PFSK-1 (cell line): ENCODE results near the gene FOXP3.

ENCODE experiments used
- FOXP2 ChIP-seq: optimal IDR thresholded peaks from 2 replicates; pipeline ENCODE3; 2011; ENCODE audit warnings: borderline replicate concordance, control low read depth, inconsistent platforms; ENCODE audit not compliant: insufficient read depth; ENCODE audit errors: extremely low read length, extremely low read depth
- POLR2AphosphoS5 ChIP-seq: IDR thresholded peaks from 2 replicates; pipeline ENCODE4 v1.6.1; 2012; ENCODE audit warnings: low read depth, mild to moderate bottlenecking, control low read depth, low read length, moderate library complexity
- SIN3A ChIP-seq: IDR thresholded peaks from 2 replicates; pipeline ENCODE4 v1.6.1; 2012; ENCODE audit warnings: mild to moderate bottlenecking, low read length, moderate library complexity, borderline replicate concordance; ENCODE audit not compliant: insufficient read depth
- TAF1 ChIP-seq: IDR thresholded peaks from 2 replicates; pipeline ENCODE4 v1.6.1; 2012; ENCODE audit warnings: low read length, control low read depth, borderline replicate concordance; ENCODE audit not compliant: insufficient read depth
- TF ChIP-seq, protein P1 (sequence below), 2 experiments: IDR thresholded peaks; 2 replicates each; pipeline versions ENCODE4 v1.6.1 to v1.8.0; 2011 to 2012; ENCODE audit warnings: low read depth in 2 of 2, low read length in 2 of 2, control low read depth in 1 of 2, inconsistent platforms in 1 of 2, mild to moderate bottlenecking in 1 of 2, moderate library complexity in 1 of 2; ENCODE audit not compliant: insufficient read depth in 1 of 2

DNA sequence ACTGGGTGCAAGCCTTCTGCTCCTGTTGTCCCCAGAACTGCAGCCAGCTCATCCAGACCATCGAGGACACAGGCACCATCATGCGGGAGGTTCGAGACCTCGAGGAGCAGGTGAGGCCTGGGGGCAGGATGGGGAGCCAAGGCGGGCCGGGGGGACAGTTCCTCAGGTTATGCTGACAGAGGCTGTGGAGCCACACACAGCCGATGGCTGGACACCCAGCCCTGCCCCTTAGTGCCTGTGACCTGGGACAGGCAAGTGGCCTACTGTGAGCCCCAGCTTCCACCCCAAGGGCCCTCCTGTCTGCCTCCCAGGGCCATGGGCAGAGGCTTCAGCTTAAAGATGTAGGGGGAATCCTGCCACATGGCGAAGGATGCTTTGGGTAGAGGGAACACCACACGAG lies 14.9 kb downstream of the FOXP3 start:
- TF ChIP-seq POLR2AphosphoS5 (no peak), SIN3A (no peak), TAF1 (no peak), FOXP2 (no peak)
- TF ChIP-seq, protein P1, sequence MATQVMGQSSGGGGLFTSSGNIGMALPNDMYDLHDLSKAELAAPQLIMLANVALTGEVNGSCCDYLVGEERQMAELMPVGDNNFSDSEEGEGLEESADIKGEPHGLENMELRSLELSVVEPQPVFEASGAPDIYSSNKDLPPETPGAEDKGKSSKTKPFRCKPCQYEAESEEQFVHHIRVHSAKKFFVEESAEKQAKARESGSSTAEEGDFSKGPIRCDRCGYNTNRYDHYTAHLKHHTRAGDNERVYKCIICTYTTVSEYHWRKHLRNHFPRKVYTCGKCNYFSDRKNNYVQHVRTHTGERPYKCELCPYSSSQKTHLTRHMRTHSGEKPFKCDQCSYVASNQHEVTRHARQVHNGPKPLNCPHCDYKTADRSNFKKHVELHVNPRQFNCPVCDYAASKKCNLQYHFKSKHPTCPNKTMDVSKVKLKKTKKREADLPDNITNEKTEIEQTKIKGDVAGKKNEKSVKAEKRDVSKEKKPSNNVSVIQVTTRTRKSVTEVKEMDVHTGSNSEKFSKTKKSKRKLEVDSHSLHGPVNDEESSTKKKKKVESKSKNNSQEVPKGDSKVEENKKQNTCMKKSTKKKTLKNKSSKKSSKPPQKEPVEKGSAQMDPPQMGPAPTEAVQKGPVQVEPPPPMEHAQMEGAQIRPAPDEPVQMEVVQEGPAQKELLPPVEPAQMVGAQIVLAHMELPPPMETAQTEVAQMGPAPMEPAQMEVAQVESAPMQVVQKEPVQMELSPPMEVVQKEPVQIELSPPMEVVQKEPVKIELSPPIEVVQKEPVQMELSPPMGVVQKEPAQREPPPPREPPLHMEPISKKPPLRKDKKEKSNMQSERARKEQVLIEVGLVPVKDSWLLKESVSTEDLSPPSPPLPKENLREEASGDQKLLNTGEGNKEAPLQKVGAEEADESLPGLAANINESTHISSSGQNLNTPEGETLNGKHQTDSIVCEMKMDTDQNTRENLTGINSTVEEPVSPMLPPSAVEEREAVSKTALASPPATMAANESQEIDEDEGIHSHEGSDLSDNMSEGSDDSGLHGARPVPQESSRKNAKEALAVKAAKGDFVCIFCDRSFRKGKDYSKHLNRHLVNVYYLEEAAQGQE (IDR thresholded peaks at IDR 0.05; ENCODE audit: insufficient read depth in 1 of 2, low read depth in 2 of 2, low read length in 2 of 2), result no peak
